CD14-positive monocyte (primary cell): ENCODE data around the gene ANKRD52. TPM values are rescaled to one million over a fixed set of nuclear protein-coding genes. Genes with fewer than 3 reads are reported as not detected.
A peak's percentile ranks its signal among the peaks of the same experiment; 100 is the strongest.

Experiments used
- DNase-seq, 3 donors: peaks; one replicate each; pipeline ENCODE4 v3.0.0-alpha.2; 2011 to 2022
- H2AFZ ChIP-seq: 2 replicates; pipeline ENCODE4 v1.6.0; 2012; ENCODE audit warnings: mild to moderate bottlenecking, low read depth, low read length, inconsistent platforms; ENCODE audit not compliant: insufficient read depth, poor library complexity, severe bottlenecking
- H3K27ac ChIP-seq, 2 donors: 1 replicate in 1 of 2; 2 replicates in 1 of 2; pipeline ENCODE4 v1.5.1; 2012 to 2013; ENCODE audit warnings: low read length in 2 of 2, control low read depth in 1 of 2, inconsistent platforms in 1 of 2, low read depth in 1 of 2, mild to moderate bottlenecking in 1 of 2
- H3K27me3 ChIP-seq, 2 donors: one replicate each; pipeline versions ENCODE4 v1.6.0 to v1.6.1; 2011 to 2013; ENCODE audit warnings: low read length in 2 of 2; ENCODE audit not compliant: control insufficient read depth in 2 of 2, insufficient read depth in 2 of 2
- H3K36me3 ChIP-seq, 2 donors: replicated peaks in 1 of 2; 1 replicate in 1 of 2; 2 replicates in 1 of 2; pipeline versions ENCODE4 v1.5.1 to v1.6.1; 2012 to 2013; ENCODE audit warnings: low read length in 2 of 2, control low read depth in 1 of 2, inconsistent platforms in 1 of 2, mild to moderate bottlenecking in 1 of 2; ENCODE audit not compliant: insufficient read depth in 2 of 2, control insufficient read depth in 1 of 2
- H3K4me1 ChIP-seq, 2 donors: 1 replicate in 1 of 2; 2 replicates in 1 of 2; pipeline versions ENCODE4 v1.5.1 to v1.6.1; 2012 to 2013; ENCODE audit warnings: low read length in 2 of 2, control low read depth in 1 of 2, inconsistent platforms in 1 of 2, mild to moderate bottlenecking in 1 of 2, moderate library complexity in 1 of 2; ENCODE audit not compliant: insufficient read depth in 2 of 2, control insufficient read depth in 1 of 2
- H3K4me2 ChIP-seq: replicated peaks from 2 replicates; pipeline ENCODE3; 2012; ENCODE audit warnings: low read length, moderate library complexity, mild to moderate bottlenecking; ENCODE audit not compliant: poor library complexity, severe bottlenecking; ENCODE audit errors: extremely low read depth
- H3K4me3 ChIP-seq, 3 experiments: fragments of 200-600 bp in 1 of 3; sonication (generic) in 1 of 3; replicated peaks in 1 of 3; 1 replicate in 2 of 3; 2 replicates in 1 of 3; pipeline ENCODE4 v1.5.1; 2011 to 2013; ENCODE audit warnings: low read length in 3 of 3, mild to moderate bottlenecking in 3 of 3, control low read depth in 2 of 3, low read depth in 2 of 3, inconsistent platforms in 1 of 3, moderate library complexity in 1 of 3
- H3K79me2 ChIP-seq: 2 replicates; pipeline ENCODE4 v1.6.0; 2012; ENCODE audit warnings: mild to moderate bottlenecking, control low read depth, inconsistent platforms, low read length, moderate library complexity; ENCODE audit not compliant: insufficient read depth
- H3K9ac ChIP-seq: 2 replicates; pipeline ENCODE4 v1.6.0; 2017; ENCODE audit warnings: low read length, mild to moderate bottlenecking; ENCODE audit not compliant: insufficient read depth, poor library complexity, severe bottlenecking
- H3K9me3 ChIP-seq, 2 donors: replicated peaks in 1 of 2; 1 replicate in 1 of 2; 2 replicates in 1 of 2; pipeline versions ENCODE4 v1.5.1 to v1.6.1; 2012 to 2013; ENCODE audit warnings: low read length in 2 of 2, control low read depth in 1 of 2; ENCODE audit not compliant: control insufficient read depth in 1 of 2, insufficient read depth in 1 of 2
- H4K20me1 ChIP-seq: 2 replicates; pipeline ENCODE4 v1.6.0; 2012; ENCODE audit warnings: mild to moderate bottlenecking, low read length, control low read depth, moderate library complexity; ENCODE audit not compliant: insufficient read depth
- H3K27ac Mint-ChIP-seq, 7 donors: one replicate each; pipeline ENCODE4 v1.8.0; 2020; ENCODE audit warnings: mild to moderate bottlenecking in 7 of 7, mixed read lengths in 7 of 7, moderate library complexity in 6 of 7, inconsistent platforms in 2 of 7
- H3K27me3 Mint-ChIP-seq, 3 donors: one replicate each; pipeline ENCODE4 v1.8.0; 2021 to 2022; ENCODE audit warnings: low read depth in 3 of 3, mild to moderate bottlenecking in 3 of 3, mixed read lengths in 3 of 3, moderate library complexity in 3 of 3, inconsistent platforms in 1 of 3
- H3K36me3 Mint-ChIP-seq, 2 donors: one replicate each; pipeline ENCODE4 v1.8.0; 2020; ENCODE audit warnings: mixed read lengths in 2 of 2, inconsistent platforms in 1 of 2, mild to moderate bottlenecking in 1 of 2
- H3K4me1 Mint-ChIP-seq: one replicate; pipeline ENCODE4 v1.8.0; 2020; ENCODE audit warnings: mild to moderate bottlenecking, mixed read lengths
- H3K4me3 Mint-ChIP-seq, 2 donors: one replicate each; pipeline ENCODE4 v1.8.0; 2020; ENCODE audit warnings: mild to moderate bottlenecking in 2 of 2, mixed read lengths in 2 of 2, moderate library complexity in 1 of 2
- H3K9me3 Mint-ChIP-seq, 7 donors: one replicate each; pipeline ENCODE4 v1.8.0; 2020 to 2022; ENCODE audit warnings: mixed read lengths in 7 of 7, mild to moderate bottlenecking in 6 of 7, moderate library complexity in 6 of 7, inconsistent platforms in 2 of 7
- CTCF ChIP-seq: fragments of 200-600 bp; IDR thresholded peaks from one replicate; pipeline ENCODE4 v1.8.0; 2022; ENCODE audit warnings: antibody characterized with exemption, mild to moderate bottlenecking
- WGBS: methylation state at CpG from one replicate; pipeline ENCODE4 v1.1.5; 2013; ENCODE audit warnings: missing lambda C conversion rate; ENCODE audit not compliant: insufficient coverage; 5-methylcytosine and 5-hydroxymethylcytosine counted together
- intact Hi-C, 2 donors: fragments of 100-400 bp; cut with micrococcal nuclease; formaldehyde crosslinking; loops; one replicate each; pipeline versions ENCODE4 v1.15.0 to v1.15.1; 2023
- polyA plus RNA-seq, 3 donors: library from polyadenylated mRNA; depleted of rRNA in 1 of 3; unstranded in 2 of 3; stranded (reverse) in 1 of 3; fragments of 300-500 nt in 2 of 3; fragments of >200 nt in 1 of 3; fragmentation: Illumina TruSeq in 2 of 3; gene quantifications; 1 replicate in 2 of 3; 2 replicates in 1 of 3; pipeline ENCODE4 v1.2.3, GENCODE V29; 2012 to 2021

The ANKRD52 gene
- polyA plus RNA-seq, 3 donors = 1.5 to 12.4 (median 2.4) TPM

DNA sequence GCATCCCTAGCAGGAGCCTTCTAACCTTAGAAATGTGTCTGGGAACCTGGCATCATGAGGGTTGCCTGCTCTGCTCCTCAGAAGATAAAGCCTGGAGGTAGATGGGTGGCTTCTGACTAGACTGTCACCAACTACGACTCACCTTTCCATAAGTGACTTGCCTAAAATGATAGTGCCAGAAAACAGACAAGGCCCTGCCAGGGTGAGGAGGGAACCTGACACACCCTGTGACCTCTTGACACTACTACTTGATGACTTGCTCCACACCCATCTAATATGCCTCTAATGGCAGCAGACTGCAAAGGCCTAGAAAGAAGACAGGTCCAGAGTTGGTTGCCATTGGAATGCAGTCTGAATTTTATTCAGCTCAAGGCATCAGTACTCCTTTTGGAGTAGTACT is 45.8 kb downstream of the ANKRD52 start:
- Histone ChIP-seq H3K4me1 (no peaks in the 10 kb centered on the region), H2AFZ (no peak overlapping the region), H3K27me3 (no peaks in the 10 kb centered on the region), H3K36me3 (peaks cover 76 to 99% of the 10 kb centered on the region in 2 donors), H3K4me2 (no peak overlapping the region), H3K9ac (no peak overlapping the region), H4K20me1 (peaks cover 62% of the 10 kb centered on the region), H3K4me3 (no peak overlapping the region), H3K79me2 (peaks cover 43% of the 10 kb centered on the region), H3K9me3 (no peaks in the 10 kb centered on the region), H3K27ac (no peak overlapping the region)
- intact Hi-C loops = no loop called here
- no peak for DNase-seq
- peak overlapping the region in 2 of 7 donors; percentile 22 to 60 for H3K27ac Mint-ChIP-seq
- peaks cover 2% of the 10 kb centered on the region for H3K4me1 Mint-ChIP-seq
- 100% methylated on average over 1 of the region's 1 CpG for WGBS
- no peak overlapping the region for H3K4me3 Mint-ChIP-seq
- no peaks in the 10 kb centered on the region for H3K9me3 Mint-ChIP-seq
- TF ChIP-seq CTCF = no peak
- H3K27me3 Mint-ChIP-seq = peaks cover 0 to 2% (median 0%) of the 10 kb centered on the region in 3 donors
- peaks cover 69 to 99% of the 10 kb centered on the region in 2 donors for H3K36me3 Mint-ChIP-seq

DNA sequence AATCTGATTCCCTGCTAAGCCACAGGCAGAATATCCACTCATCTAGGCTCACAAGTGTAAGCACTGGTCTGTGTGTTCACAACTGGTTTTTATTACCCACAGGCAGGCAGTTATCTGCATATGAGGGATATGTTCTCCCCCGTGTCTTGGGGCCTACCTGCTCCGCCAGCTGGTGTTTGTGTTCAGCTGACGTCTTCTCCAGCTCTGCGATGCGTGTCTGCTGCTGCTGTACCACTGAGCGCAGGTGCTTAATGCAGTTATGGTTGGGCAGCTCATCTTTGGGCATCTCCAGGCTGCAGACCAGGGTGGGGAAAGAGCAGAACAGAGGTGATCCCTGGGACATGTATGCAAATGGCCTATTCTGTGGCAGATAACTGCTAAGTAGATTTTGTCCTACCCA is 50.2 kb downstream of the ANKRD52 start:
- Histone ChIP-seq H3K4me3 (no peak overlapping the region), H2AFZ (no peak overlapping the region), H3K4me1 (no peaks in the 10 kb centered on the region), H3K27ac (peak overlapping the region in 1 of 2 donors; percentile 10), H3K9me3 (no peaks in the 10 kb centered on the region), H3K9ac (no peak overlapping the region), H3K4me2 (no peak overlapping the region), H3K36me3 (peaks cover 76 to 92% of the 10 kb centered on the region in 2 donors), H3K27me3 (no peaks in the 10 kb centered on the region), H4K20me1 (peaks cover 38% of the 10 kb centered on the region), H3K79me2 (peaks cover 11% of the 10 kb centered on the region)
- no peak for DNase-seq
- H3K4me3 Mint-ChIP-seq = no peak overlapping the region
- peaks cover 2% of the 10 kb centered on the region for H3K4me1 Mint-ChIP-seq
- peaks cover 70 to 89% of the 10 kb centered on the region in 2 donors for H3K36me3 Mint-ChIP-seq
- H3K27me3 Mint-ChIP-seq = no peaks in the 10 kb centered on the region
- intact Hi-C loops = loop anchor here in 1 of 2 donors (5.0 kb wide), 1 partner anchor 49 kb away; the partner anchor contains the start of gene ANKRD52
- H3K27ac Mint-ChIP-seq = no peak overlapping the region
- no peak for TF ChIP-seq CTCF
- WGBS = 90% methylated on average over 6 of the region's 6 CpGs
- no peaks in the 10 kb centered on the region for H3K9me3 Mint-ChIP-seq
